ENCODE results near the gene NIPBL. TPM values are rescaled to one million over a fixed set of nuclear protein-coding genes. Genes with fewer than 3 reads are reported as not detected.

Gene NIPBL
- total and polyA plus RNA-seq, 2 of the 8 experiments (the other 6 are each of a cell fraction or from before 2014, with no cell fraction given) = 21.1 to 53.5 TPM

- TF ChIP-seq CHD7 (IDR thresholded peaks at IDR 0.05; ENCODE audit: insufficient replicate concordance, low read length) (no peak), USF2 (IDR thresholded peaks at IDR 0.05; ENCODE audit: low read length) (no peak), CBX8 (IDR thresholded peaks at IDR 0.05; ENCODE audit: borderline replicate concordance, low read depth, low read length) (no peak), CHD2 (IDR thresholded peaks at IDR 0.05; ENCODE audit: low read length) (no peak), SP1 (IDR thresholded peaks at IDR 0.05; ENCODE audit: low read depth, low read length) (no peak), SRF (IDR thresholded peaks at IDR 0.05; ENCODE audit: low read depth, low read length) (no peak)
These were observed 187.9 kb downstream of the NIPBL start (continued) for GRCh38 chr5:37064442-37064841.

All from H1 (cell line).